Type B pancreatic cell (in vitro differentiated cells): ENCODE measurements around the gene BCL11B. TPM values are rescaled to one million over a fixed set of nuclear protein-coding genes. Genes with fewer than 3 reads are reported as not detected.

Experiments used
- DNase-seq: peaks from one replicate; pipeline ENCODE4 v3.0.0; 2021; ENCODE audit warnings: mixed read lengths; ENCODE audit not compliant: unreplicated experiment; ENCODE audit errors: extremely low spot score
- H3K27ac Mint-ChIP-seq: 2 replicates; pipeline ENCODE4 v1.8.0; 2021; ENCODE audit warnings: mild to moderate bottlenecking, mixed read lengths
- H3K27me3 Mint-ChIP-seq: 2 replicates; pipeline ENCODE4 v1.8.0; 2021; ENCODE audit warnings: mixed read lengths
- H3K36me3 Mint-ChIP-seq: 2 replicates; pipeline ENCODE4 v1.8.0; 2021; ENCODE audit warnings: mixed read lengths
- H3K4me1 Mint-ChIP-seq: one replicate; pipeline ENCODE4 v1.8.0; 2021; ENCODE audit warnings: mixed read lengths; ENCODE audit not compliant: unreplicated experiment
- H3K4me3 Mint-ChIP-seq: 2 replicates; pipeline ENCODE4 v1.8.0; 2021; ENCODE audit warnings: mild to moderate bottlenecking, mixed read lengths
- H3K9me3 Mint-ChIP-seq: 2 replicates; pipeline ENCODE4 v1.8.0; 2021; ENCODE audit warnings: mixed read lengths
- CTCF ChIP-seq: fragments of 200-600 bp; sonication (generic); conservative IDR thresholded peaks from 2 replicates; pipeline ENCODE4 v1.5.0; 2021; ENCODE audit warnings: antibody characterized with exemption, mild to moderate bottlenecking
- total RNA-seq: library from RNA; stranded (reverse); gene quantifications from 2 replicates; pipeline ENCODE4 v1.2.1, GENCODE V29; 2021; ENCODE audit warnings: low replicate concordance

The BCL11B gene
- total RNA-seq, 1 donor from 2014 or later = 11.4 TPM

GRCh38 chr14:99159341-99160340 is 112.4 kb downstream of the BCL11B start:
- Mint-ChIP-seq H3K36me3 (no peaks in the 10 kb centered on the region), H3K27ac (no peak overlapping the region), H3K4me3 (no peak overlapping the region), H3K9me3 (no peaks in the 10 kb centered on the region), H3K27me3 (no peaks in the 10 kb centered on the region), H3K4me1 (no peaks in the 10 kb centered on the region)
- DNase-seq = peak; percentile 64
- no peak for TF ChIP-seq CTCF

GRCh38 chr14:99158646-99159165 is 113.3 kb downstream of the BCL11B start:
- no peaks in the 10 kb centered on the region for H3K4me1 Mint-ChIP-seq
- H3K36me3 Mint-ChIP-seq = no peaks in the 10 kb centered on the region
- H3K9me3 Mint-ChIP-seq = no peaks in the 10 kb centered on the region
- no peaks in the 10 kb centered on the region for H3K27me3 Mint-ChIP-seq
- H3K4me3 Mint-ChIP-seq = no peak overlapping the region
- no peak overlapping the region for H3K27ac Mint-ChIP-seq
- no peak for TF ChIP-seq CTCF
- DNase-seq = peak; percentile 48

GRCh38 chr14:99158150-99158549 is 113.8 kb downstream of the BCL11B start:
- no peaks in the 10 kb centered on the region for H3K27me3 Mint-ChIP-seq
- TF ChIP-seq CTCF = no peak
- DNase-seq = peak; percentile 13
- no peak overlapping the region for H3K4me3 Mint-ChIP-seq
- no peaks in the 10 kb centered on the region for H3K4me1 Mint-ChIP-seq
- no peaks in the 10 kb centered on the region for H3K36me3 Mint-ChIP-seq
- H3K27ac Mint-ChIP-seq = no peak overlapping the region
- no peaks in the 10 kb centered on the region for H3K9me3 Mint-ChIP-seq

GRCh38 chr14:99157676-99158075 is 114.3 kb downstream of the BCL11B start:
- TF ChIP-seq CTCF = no peak
- peak; percentile 25 for DNase-seq
- no peaks in the 10 kb centered on the region for H3K27me3 Mint-ChIP-seq
- H3K9me3 Mint-ChIP-seq = no peaks in the 10 kb centered on the region
- H3K36me3 Mint-ChIP-seq = no peaks in the 10 kb centered on the region
- no peak overlapping the region for H3K4me3 Mint-ChIP-seq
- H3K27ac Mint-ChIP-seq = no peak overlapping the region
- no peaks in the 10 kb centered on the region for H3K4me1 Mint-ChIP-seq

- no peak for TF ChIP-seq CTCF
- Mint-ChIP-seq H3K36me3 (no peaks in the 10 kb centered on the region), H3K9me3 (no peaks in the 10 kb centered on the region), H3K4me3 (no peak overlapping the region), H3K27me3 (no peaks in the 10 kb centered on the region), H3K27ac (no peak overlapping the region), H3K4me1 (no peaks in the 10 kb centered on the region)
- no peak for DNase-seq
Observed at GRCh38 chr14:99157246-99157645, 114.8 kb downstream of the BCL11B start.
